ENCODE results near the gene FXYD2.

Gene FXYD2

DNA sequence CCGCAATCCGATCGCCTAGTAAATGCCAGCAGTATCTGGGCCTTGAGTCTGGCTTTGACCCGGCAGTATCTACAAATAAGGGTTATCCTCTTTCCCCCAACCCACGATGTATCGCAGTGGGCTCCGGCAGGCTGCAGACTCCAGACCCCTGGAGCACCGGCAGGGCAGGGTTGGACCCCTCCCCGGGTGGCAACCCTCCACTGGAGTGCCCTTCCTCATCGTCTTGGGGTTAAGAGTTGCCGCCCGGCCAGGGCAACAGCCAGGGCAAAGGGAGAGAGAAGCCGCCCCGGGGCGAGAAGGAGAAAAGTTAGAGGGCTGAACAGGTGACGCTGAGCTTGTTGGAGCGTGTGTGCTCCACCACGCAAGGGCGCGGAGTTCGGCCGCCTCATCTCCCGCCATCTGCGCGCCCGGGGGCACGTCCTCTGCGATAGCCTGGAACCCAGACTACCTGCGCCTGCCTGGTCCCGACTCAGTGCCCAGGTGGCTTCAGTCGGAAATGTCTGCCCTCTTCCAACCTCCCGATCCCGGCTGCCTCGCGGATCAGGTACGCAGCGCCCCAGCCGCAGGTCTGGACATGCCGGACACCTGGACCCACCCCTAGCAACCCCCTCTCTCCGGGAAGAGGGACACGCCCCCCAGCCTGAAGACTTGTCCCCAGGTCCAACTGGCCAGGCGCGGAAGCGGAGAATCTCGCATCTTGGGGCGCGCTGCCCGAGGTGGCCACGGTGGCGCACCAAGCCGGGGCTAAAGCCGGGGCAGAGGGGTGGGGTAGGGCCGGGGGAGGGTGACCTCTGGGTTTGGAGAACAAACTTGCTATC lies 28.7 kb downstream of the FXYD2 start:
- peak in 1 of 2 donors; percentile 10 for DNase-seq

DNA sequence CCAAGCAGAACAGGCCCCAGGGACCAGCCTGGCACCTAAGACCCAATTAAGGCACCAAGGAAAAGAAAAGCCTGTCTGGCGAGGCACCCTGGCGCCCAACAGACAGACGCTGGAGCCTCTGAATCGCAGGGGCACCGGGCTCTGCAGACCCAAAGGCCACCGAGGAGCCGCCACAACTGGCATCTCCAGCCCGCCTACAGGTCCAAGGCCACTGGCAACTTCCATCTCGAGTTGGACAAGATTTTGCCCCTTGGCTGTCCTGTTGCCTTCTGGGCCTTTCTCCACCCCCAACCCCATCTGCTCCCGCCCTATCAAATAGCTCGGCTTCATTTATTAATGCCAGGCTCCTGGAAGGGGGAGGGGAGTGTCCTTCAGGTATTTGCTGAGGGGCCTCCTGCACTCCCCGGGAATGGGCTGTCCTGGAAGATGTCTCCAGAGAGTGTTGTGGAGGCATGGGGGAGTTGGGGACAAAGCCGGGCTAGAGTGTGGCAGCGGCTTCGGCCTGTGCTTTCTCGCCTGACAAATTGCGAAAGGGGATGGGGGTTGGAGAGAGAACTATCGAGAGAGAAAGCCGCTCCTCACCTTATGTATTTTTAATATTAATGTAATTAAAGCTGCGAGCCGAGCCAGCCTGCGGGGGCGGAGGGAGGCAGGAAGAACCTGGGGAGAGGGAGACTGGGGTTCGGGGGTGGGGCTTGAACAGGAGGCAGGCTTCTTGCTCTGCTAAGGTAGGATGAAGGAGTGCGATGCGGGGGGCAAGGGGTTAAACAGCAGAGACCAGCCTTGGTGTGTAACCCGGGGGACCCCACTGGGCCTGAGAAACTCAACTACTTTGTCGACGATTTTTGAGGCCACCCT lies 29.5 kb downstream of the FXYD2 start:
- no peak for DNase-seq

GRCh38 chr11:117794135-117794534 lies 30.4 kb downstream of the FXYD2 start:
- DNase-seq: no peak

GRCh38 chr11:117793583-117793982 lies 31.0 kb downstream of the FXYD2 start:
- DNase-seq: no peak

DNA sequence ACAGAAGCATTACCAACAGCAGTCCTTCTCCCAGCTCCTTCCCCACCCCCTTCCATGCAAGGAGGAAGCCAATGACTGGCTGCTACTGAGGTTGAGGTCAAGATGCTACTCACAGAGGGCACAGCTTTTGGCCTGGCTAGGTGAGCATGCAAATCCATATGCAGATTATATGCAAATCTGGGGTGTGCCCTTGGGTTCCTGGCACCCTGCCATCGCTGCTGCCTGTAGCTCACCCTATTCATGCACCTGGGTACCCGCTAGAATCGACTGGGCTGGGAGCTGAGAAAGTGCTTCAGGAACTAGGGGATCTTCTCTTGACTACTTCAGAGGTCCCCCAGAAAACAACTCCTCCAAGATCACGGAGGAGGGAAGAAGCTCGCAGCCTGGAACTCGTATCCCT lies 31.6 kb downstream of the FXYD2 start:
- no peak for DNase-seq

- DNase-seq: no peak
Observed at GRCh38 chr11:117792241-117792640, 32.3 kb downstream of the FXYD2 start.

- no peak for DNase-seq
Observed at GRCh38 chr11:117790279-117790678, 34.3 kb downstream of the FXYD2 start.

GRCh38 chr11:117789241-117789640 lies 35.3 kb downstream of the FXYD2 start:
- no peak for DNase-seq

DNA sequence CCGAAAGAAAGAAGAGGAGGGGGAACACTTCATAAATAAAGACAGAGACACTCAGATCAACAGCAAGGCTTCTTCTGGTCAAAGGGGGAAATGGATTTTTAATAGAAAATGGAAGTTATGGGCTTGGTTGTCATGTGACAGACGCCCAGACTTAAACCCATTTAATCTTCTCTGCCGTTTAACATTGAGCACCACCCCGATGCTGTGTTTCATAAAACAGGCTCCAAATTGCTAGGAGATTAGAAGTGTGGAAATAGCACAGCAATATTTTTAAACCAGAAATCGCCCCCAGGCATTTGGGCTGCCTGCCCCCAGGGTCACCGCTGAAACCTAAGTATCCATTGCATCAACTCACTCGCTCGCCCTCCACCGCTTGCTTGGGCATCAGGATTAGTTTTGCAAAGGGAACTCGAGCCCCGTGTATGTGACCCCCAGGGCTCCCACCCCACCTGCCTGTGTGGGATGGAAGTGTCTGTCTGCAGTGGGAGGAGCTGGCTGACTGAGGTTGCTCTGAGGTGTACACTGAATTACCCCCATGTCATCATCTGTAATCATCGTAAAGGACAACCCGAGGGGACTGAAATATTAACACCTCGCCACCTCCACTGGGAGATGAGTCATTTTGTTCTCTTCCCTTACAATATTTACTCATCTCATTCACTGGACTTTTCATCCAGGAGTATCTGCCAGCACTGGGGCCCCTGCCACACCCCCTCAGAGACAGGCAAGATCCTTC lies 38.2 kb downstream of the FXYD2 start:
- DNase-seq: no peak

DNA sequence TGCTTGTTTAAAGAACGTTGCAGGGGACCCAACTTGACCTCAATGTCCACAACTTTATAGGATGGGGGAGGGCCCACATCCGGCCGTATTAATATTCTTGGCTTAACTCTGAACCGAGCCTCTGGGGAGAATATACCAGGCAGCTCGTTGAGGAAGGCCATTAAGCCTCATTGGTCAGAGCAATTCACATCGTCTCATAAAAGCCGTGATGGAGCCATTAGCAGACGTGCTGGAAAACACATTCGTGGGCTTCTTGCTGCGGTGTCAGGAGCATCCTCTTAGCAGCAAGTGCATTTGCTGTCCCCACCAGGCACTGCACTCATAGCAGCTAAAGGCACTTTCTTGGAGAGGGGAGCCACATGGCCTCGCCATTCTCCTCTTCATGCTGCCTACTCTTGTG lies 42.4 kb downstream of the FXYD2 start:
- no peak for DNase-seq

- no peak for DNase-seq
Observed at GRCh38 chr11:117781627-117782026, 42.9 kb downstream of the FXYD2 start.

DNA sequence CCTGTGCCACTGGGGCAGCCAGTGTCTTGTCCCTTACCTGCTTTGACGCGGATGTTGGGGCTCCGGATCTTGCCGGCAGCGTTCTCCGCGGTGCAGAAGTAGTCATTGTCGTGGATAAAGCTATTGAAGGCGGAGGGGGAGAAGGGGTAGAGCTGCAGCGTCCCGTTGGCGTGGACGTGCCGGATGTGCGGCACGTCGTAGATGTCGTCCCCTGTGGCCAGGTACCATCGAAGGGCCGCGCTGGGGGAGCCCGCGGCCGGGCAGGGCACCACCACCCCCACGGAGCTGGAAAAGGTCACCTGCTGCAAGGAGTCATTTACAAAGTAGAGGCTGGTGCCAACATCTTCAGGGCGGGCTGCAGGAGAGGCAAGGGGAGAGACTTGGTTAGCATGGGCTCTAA lies 44.1 kb downstream of the FXYD2 start:
- DNase-seq: no peak

- DNase-seq: no peak
Observed at GRCh38 chr11:117774553-117774952, 50.0 kb downstream of the FXYD2 start.

DNA sequence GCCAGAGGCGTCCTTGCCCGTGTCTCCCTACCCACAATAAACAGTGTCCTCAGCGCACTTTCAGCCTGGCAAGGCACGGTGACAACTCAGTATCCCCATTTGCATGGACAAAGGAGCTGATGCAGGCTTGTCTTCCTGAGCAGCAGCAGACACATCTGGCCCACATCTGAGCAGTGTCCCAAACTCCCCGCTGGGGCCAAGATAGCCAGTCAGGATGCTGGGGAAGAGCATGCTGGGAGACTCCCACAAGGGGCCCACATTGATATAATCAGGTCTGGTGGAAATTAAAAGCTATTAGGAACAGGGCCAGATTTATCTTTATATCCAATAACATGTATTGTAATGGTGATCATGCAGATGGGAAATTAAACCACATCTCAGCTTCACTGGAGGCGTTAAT lies 52.2 kb downstream of the FXYD2 start:
- DNase-seq: no peak

GRCh38 chr11:117771841-117772240 lies 52.7 kb downstream of the FXYD2 start:
- no peak for DNase-seq

GRCh38 chr11:117771197-117771596 lies 53.3 kb downstream of the FXYD2 start:
- no peak for DNase-seq

- no peak for DNase-seq
Observed at GRCh38 chr11:117770061-117770460, 54.5 kb downstream of the FXYD2 start.

Data from stimulated activated CD4-positive, alpha-beta T cell treated with anti-CD3 and anti-CD28 coated beads, Interleukin-2, amount 100 ng/mL, for 24 hours (primary cell).